Effector memory CD4-positive, alpha-beta T cell (primary cell): ENCODE results near the gene TEX12.

ENCODE experiments used
- DNase-seq, 3 donors: peaks; one replicate each; pipeline ENCODE4 v3.0.0-alpha.2; 2020
- H3K27ac ChIP-seq: 2 replicates; pipeline ENCODE4 v1.7.0; 2013; ENCODE audit warnings: mild to moderate bottlenecking, low read length, moderate library complexity; ENCODE audit not compliant: insufficient read depth, poor library complexity, severe bottlenecking
- H3K27me3 ChIP-seq: replicated peaks from 2 replicates; pipeline ENCODE4 v1.7.0; 2013; ENCODE audit warnings: mild to moderate bottlenecking, low read length; ENCODE audit not compliant: insufficient read depth, control insufficient read depth, poor library complexity, severe bottlenecking
- H3K36me3 ChIP-seq: 2 replicates; pipeline ENCODE4 v1.7.0; 2013; ENCODE audit warnings: mild to moderate bottlenecking, low read length, moderate library complexity; ENCODE audit not compliant: control insufficient read depth, insufficient read depth
- H3K4me1 ChIP-seq: 2 replicates; pipeline ENCODE4 v1.7.0; 2013; ENCODE audit warnings: low read length, mild to moderate bottlenecking; ENCODE audit not compliant: control insufficient read depth, insufficient read depth, poor library complexity, severe bottlenecking
- H3K4me3 ChIP-seq: 2 replicates; pipeline ENCODE4 v1.7.0; 2013; ENCODE audit warnings: low read length, low read depth, mild to moderate bottlenecking; ENCODE audit not compliant: insufficient read depth, poor library complexity, severe bottlenecking
- H3K9me3 ChIP-seq: 2 replicates; pipeline ENCODE4 v1.7.0; 2013; ENCODE audit warnings: mild to moderate bottlenecking, low read length, moderate library complexity; ENCODE audit not compliant: control insufficient read depth

The TEX12 gene

DNA sequence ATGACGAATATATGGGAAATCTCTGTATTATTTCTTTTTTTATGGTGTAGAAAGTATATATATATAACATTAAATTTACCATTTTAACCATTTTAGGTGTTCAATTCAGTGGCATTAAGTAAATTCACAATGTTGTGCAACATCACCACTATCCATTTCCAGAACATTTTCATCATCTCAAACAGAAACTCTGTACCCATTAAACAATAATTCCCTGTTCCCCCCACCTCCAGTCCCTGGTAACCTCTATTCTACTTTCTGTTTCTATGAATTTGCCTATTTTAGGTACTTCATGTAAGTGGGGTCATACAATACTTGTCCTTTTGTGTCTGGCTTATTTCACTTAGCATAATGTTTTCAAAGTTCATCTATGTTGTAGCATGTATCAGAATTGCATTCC is 43.7 kb downstream of the TEX12 start:
- Histone ChIP-seq H3K9me3 (no peaks in the 10 kb centered on the region), H3K4me1 (no peaks in the 10 kb centered on the region), H3K27me3 (no peaks in the 10 kb centered on the region), H3K36me3 (no peaks in the 10 kb centered on the region), H3K27ac (no peak overlapping the region), H3K4me3 (no peak overlapping the region)
- no peak for DNase-seq

- Histone ChIP-seq H3K27ac (no peak overlapping the region), H3K4me1 (no peaks in the 10 kb centered on the region), H3K27me3 (no peaks in the 10 kb centered on the region), H3K9me3 (no peaks in the 10 kb centered on the region), H3K4me3 (no peak overlapping the region), H3K36me3 (no peaks in the 10 kb centered on the region)
- no peak for DNase-seq
These were observed 44.4 kb downstream of the TEX12 start for GRCh38 chr11:112211536-112211935.

DNA sequence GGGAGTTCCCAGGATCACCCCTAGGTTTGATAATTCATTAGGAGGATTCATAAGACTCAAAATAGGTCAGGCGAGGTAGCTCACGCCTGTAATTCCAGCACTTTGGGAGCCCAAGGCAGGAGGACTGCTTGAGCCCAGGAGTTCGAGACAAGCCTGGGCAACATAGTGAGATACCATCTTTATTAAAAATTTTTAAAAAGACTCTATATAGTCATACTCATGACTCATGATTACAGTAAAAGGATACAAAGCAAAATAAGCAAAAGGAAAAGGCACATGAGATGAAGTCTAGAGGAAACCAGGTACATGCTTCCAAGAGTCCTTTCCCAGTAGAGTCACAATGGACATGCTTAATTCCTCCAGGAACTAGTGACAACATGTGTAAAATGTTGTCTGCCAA is 45.1 kb downstream of the TEX12 start:
- DNase-seq = no peak
- Histone ChIP-seq H3K4me3 (no peak overlapping the region), H3K9me3 (no peaks in the 10 kb centered on the region), H3K27ac (no peak overlapping the region), H3K36me3 (no peaks in the 10 kb centered on the region), H3K4me1 (no peaks in the 10 kb centered on the region), H3K27me3 (no peaks in the 10 kb centered on the region)

GRCh38 chr11:112212710-112213109 is 45.5 kb downstream of the TEX12 start:
- no peak overlapping the region for H3K27ac ChIP-seq
- H3K4me3 ChIP-seq = no peak overlapping the region
- no peaks in the 10 kb centered on the region for H3K4me1 ChIP-seq
- no peaks in the 10 kb centered on the region for H3K9me3 ChIP-seq
- no peak for DNase-seq
- H3K36me3 ChIP-seq = no peaks in the 10 kb centered on the region
- no peaks in the 10 kb centered on the region for H3K27me3 ChIP-seq

DNA sequence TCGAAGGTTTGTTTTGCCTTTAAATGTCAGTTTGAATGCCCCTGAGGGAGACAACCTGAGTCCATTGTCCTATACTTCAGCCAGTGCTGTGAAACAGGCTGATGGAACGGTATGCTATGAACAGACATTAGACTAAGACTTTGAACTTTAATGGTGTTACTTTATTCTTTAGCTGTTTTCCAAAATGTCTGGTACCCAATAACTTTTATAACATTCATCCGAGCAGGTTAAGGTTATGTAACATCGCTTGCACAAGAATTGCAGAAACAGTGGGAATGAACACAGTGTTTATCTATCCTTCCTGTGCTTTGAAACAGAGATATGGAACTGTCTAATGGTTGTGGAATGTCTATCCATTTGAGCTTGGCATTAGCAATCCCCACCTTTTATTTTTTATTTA is 46.6 kb downstream of the TEX12 start:
- Histone ChIP-seq H3K4me3 (no peak overlapping the region), H3K27me3 (no peaks in the 10 kb centered on the region), H3K36me3 (no peaks in the 10 kb centered on the region), H3K27ac (no peak overlapping the region), H3K9me3 (no peaks in the 10 kb centered on the region), H3K4me1 (no peaks in the 10 kb centered on the region)
- DNase-seq = no peak

- DNase-seq = no peak
- no peaks in the 10 kb centered on the region for H3K27me3 ChIP-seq
- H3K4me3 ChIP-seq = no peak overlapping the region
- H3K27ac ChIP-seq = no peak overlapping the region
- no peaks in the 10 kb centered on the region for H3K36me3 ChIP-seq
- H3K9me3 ChIP-seq = no peaks in the 10 kb centered on the region
- peaks cover 3% of the 10 kb centered on the region for H3K4me1 ChIP-seq
These were observed 48.4 kb downstream of the TEX12 start for GRCh38 chr11:112215621-112216020.

- DNase-seq = no peak
- H3K27ac ChIP-seq = no peak overlapping the region
- no peaks in the 10 kb centered on the region for H3K9me3 ChIP-seq
- H3K4me1 ChIP-seq = peaks cover 3% of the 10 kb centered on the region
- no peaks in the 10 kb centered on the region for H3K27me3 ChIP-seq
- H3K4me3 ChIP-seq = no peak overlapping the region
- no peaks in the 10 kb centered on the region for H3K36me3 ChIP-seq
These were observed 49.5 kb downstream of the TEX12 start for GRCh38 chr11:112216561-112217105.

GRCh38 chr11:112219476-112220232 is 52.5 kb downstream of the TEX12 start:
- Histone ChIP-seq H3K4me3 (no peak overlapping the region), H3K9me3 (no peaks in the 10 kb centered on the region), H3K27ac (no peak overlapping the region), H3K4me1 (peaks cover 3% of the 10 kb centered on the region), H3K36me3 (no peaks in the 10 kb centered on the region), H3K27me3 (no peaks in the 10 kb centered on the region)
- peak in 2 of 3 donors; percentile 11 to 30 for DNase-seq

DNA sequence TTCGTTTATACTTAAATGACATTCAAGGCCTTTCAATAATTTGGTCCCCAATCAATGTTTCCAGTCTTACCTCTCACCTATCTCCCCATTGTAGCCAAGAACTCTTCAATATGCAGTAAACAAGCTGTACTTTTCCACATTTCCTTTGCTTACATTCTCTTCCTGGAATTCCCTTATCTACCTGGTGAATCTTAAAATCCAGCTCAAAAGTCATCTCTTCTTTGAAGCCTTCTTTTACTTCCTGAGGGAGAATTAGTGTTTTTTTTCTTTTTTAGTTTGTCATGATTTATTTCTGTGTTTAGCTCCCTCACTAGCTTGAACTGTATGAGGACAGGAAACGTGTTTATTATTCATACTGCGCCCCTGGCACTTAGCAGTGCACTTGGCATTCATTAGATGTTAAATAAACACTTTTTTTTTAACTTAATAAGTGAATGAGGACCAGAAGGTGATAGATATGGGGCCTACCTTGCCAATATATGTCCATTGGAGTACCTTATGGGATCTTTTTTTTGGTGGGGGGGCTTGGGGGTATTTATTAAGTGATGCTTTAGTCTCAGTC is 54.2 kb downstream of the TEX12 start:
- H3K36me3 ChIP-seq = no peaks in the 10 kb centered on the region
- no peaks in the 10 kb centered on the region for H3K27me3 ChIP-seq
- peaks cover 7% of the 10 kb centered on the region for H3K4me1 ChIP-seq
- no peaks in the 10 kb centered on the region for H3K9me3 ChIP-seq
- no peak for DNase-seq
- no peak overlapping the region for H3K27ac ChIP-seq
- no peak overlapping the region for H3K4me3 ChIP-seq
